ENCODE results near the gene CACNA2D4.

- TF ChIP-seq POLR2A (IDR thresholded peaks at IDR 0.05; ENCODE audit: low read depth) (no peak), CTCF (IDR thresholded peaks at IDR 0.05) (no peak), POLR2AphosphoS5 (IDR thresholded peaks at IDR 0.05) (no peak)
Observed at GRCh38 chr12:1928439-1929121, 10.1 kb upstream of the CACNA2D4 start.

Measured in esophagus muscularis mucosa (tissue), 3 donors.